ENCODE data around the gene FAM131C.

The FAM131C gene

DNA sequence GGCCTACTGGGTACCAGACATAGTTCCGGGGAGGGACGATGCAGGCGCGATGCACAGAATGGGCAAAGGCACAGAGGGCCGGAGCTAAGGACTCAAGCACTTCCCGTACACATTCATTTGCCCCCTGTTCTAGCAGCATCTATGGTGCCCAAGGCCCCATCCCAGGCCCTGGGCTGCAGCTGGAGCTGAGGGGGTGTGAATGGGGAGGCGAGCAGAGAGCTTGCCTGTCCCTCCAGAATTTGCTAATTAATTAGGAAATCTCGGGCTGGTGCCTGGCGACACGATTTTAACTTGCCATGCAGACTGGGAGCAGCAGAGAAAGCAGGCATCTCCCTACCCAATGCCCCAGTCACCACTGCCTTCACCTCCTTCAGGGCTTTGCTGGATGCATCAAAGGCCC, 46.5 kb upstream of the FAM131C start:
- TF ChIP-seq POLR2AphosphoS5 (IDR thresholded peaks at IDR 0.05; ENCODE audit: low read depth, low read length) (no peak), TAF1 (IDR thresholded peaks at IDR 0.05; ENCODE audit: borderline replicate concordance, insufficient read depth, low read length) (no peak), SIN3A (IDR thresholded peaks at IDR 0.05; ENCODE audit: borderline replicate concordance, insufficient read depth, low read length) (no peak), FOXP2 (optimal IDR thresholded peaks at IDR 0.05; ENCODE audit: borderline replicate concordance, extremely low read depth, extremely low read length, insufficient read depth) (no peak)

DNA sequence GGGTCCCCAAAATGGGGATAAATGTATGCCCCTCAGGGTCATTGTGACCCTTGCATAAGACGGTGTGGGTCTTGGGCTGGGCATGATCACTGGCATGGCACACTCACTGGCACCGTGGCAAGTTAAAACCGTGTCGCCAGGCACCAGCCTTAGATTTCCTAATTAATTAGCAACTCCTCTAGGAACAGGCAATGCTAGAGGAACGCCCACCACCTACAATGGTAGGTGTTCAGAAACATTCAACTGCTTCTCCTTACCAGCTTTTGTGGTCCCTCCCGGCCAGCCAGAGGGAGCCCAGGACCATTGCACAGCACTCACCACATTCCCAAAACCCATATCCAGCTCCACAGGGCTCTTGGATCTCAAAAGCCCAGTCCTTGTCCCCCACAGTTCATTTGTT, 46.1 kb upstream of the FAM131C start:
- TF ChIP-seq, protein P1, sequence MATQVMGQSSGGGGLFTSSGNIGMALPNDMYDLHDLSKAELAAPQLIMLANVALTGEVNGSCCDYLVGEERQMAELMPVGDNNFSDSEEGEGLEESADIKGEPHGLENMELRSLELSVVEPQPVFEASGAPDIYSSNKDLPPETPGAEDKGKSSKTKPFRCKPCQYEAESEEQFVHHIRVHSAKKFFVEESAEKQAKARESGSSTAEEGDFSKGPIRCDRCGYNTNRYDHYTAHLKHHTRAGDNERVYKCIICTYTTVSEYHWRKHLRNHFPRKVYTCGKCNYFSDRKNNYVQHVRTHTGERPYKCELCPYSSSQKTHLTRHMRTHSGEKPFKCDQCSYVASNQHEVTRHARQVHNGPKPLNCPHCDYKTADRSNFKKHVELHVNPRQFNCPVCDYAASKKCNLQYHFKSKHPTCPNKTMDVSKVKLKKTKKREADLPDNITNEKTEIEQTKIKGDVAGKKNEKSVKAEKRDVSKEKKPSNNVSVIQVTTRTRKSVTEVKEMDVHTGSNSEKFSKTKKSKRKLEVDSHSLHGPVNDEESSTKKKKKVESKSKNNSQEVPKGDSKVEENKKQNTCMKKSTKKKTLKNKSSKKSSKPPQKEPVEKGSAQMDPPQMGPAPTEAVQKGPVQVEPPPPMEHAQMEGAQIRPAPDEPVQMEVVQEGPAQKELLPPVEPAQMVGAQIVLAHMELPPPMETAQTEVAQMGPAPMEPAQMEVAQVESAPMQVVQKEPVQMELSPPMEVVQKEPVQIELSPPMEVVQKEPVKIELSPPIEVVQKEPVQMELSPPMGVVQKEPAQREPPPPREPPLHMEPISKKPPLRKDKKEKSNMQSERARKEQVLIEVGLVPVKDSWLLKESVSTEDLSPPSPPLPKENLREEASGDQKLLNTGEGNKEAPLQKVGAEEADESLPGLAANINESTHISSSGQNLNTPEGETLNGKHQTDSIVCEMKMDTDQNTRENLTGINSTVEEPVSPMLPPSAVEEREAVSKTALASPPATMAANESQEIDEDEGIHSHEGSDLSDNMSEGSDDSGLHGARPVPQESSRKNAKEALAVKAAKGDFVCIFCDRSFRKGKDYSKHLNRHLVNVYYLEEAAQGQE (IDR thresholded peaks at IDR 0.05; ENCODE audit: insufficient read depth in 1 of 2, low read depth in 2 of 2, low read length in 2 of 2) = no peak
- no peak for TF ChIP-seq POLR2AphosphoS5 (IDR thresholded peaks at IDR 0.05; ENCODE audit: low read depth, low read length)
- TF ChIP-seq FOXP2 (optimal IDR thresholded peaks at IDR 0.05; ENCODE audit: borderline replicate concordance, extremely low read depth, extremely low read length, insufficient read depth) = no peak
- no peak for TF ChIP-seq SIN3A (IDR thresholded peaks at IDR 0.05; ENCODE audit: borderline replicate concordance, insufficient read depth, low read length)
- no peak for TF ChIP-seq TAF1 (IDR thresholded peaks at IDR 0.05; ENCODE audit: borderline replicate concordance, insufficient read depth, low read length)

DNA sequence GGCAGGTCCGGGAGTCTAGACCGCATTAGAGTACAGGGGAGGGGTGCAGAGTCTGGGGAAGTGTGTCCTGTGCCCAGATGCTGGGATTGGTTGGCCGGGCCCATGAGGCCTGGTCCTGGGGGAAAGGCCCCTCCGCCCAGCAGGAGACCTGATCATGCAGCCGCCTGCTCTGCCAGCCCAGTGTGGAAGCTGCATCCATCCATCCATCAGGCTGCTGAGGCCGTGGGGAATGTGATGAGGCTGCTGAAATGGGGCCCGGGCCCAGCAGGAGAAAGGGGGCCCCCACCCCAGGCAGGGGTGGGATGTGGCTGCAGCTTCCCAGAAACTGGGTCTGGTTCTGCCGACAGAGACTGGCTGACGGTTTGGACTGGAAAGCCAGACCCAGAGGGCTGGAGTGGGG, 45.3 kb upstream of the FAM131C start:
- TF ChIP-seq SIN3A (IDR thresholded peaks at IDR 0.05; ENCODE audit: borderline replicate concordance, insufficient read depth, low read length) (no peak), FOXP2 (optimal IDR thresholded peaks at IDR 0.05; ENCODE audit: borderline replicate concordance, extremely low read depth, extremely low read length, insufficient read depth) (no peak), TAF1 (IDR thresholded peaks at IDR 0.05; ENCODE audit: borderline replicate concordance, insufficient read depth, low read length) (no peak), POLR2AphosphoS5 (IDR thresholded peaks at IDR 0.05; ENCODE audit: low read depth, low read length) (no peak)
- TF ChIP-seq, protein P1 (IDR thresholded peaks at IDR 0.05; ENCODE audit: insufficient read depth in 1 of 2, low read depth in 2 of 2, low read length in 2 of 2) = no peak

DNA sequence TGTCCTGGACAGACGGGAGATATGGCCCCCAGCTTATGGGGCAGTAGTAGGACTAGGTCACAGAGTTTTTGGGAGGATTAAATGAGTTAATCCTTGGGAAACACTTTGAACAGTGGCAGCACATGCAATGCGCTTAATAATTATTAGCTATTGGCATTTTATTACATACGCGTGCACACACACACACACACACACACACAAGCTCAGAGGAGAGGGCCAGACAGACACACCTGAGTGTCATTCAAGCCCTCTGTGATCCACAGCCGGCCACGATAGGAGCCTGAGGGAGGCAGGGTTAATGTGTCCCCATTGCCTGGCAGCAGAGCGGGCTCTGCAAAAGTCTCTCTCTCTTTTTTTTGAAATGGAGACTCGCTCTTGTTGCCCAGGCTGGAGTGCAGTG, 44.5 kb upstream of the FAM131C start:
- TF ChIP-seq POLR2AphosphoS5 (IDR thresholded peaks at IDR 0.05; ENCODE audit: low read depth, low read length) = no peak

DNA sequence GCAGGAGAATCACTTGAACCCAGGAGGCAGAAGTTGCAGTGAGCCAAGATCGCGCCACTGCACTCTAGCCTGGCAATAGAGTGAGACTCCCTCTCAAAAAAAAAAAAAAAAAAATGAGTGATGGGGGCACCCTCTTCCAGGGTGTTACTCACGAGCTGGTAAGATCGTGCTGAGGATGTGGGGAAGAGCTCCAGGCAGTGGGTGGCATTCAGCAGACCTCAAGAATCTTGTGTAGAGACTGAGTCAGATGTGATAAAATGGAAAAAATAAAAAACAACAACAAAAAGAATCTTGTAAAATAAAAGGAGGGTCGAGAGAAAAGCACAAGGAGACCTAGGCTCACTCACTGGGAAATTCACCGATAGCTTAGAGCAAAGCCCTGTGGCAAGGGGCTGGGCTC, 43.9 kb upstream of the FAM131C start:
- TF ChIP-seq, protein P1 (IDR thresholded peaks at IDR 0.05; ENCODE audit: insufficient read depth in 1 of 2, low read depth in 2 of 2, low read length in 2 of 2) = no peak
- TF ChIP-seq FOXP2 (optimal IDR thresholded peaks at IDR 0.05; ENCODE audit: borderline replicate concordance, extremely low read depth, extremely low read length, insufficient read depth) = no peak
- no peak for TF ChIP-seq TAF1 (IDR thresholded peaks at IDR 0.05; ENCODE audit: borderline replicate concordance, insufficient read depth, low read length)
- no peak for TF ChIP-seq POLR2AphosphoS5 (IDR thresholded peaks at IDR 0.05; ENCODE audit: low read depth, low read length)
- TF ChIP-seq SIN3A (IDR thresholded peaks at IDR 0.05; ENCODE audit: borderline replicate concordance, insufficient read depth, low read length) = no peak

DNA sequence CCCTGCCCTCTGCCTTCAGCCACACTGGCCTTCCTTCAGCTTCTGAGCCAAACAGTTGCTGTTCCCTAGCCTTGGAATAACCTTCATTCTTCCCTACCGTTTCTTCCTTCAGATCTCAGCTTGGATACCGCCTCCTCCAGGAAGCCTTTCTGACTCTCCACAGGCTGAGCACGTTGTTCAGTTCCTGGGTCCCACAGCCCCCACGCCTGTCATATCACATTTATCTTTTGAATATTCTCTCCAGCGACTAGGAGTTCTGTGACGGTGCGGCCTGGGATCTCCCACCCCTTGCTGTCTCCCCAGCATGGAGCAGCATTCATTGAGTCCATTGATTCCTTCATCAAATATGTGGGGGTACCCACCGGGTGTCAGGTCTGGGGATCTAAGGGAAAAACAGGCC, 43.2 kb upstream of the FAM131C start:
- TF ChIP-seq TAF1 (IDR thresholded peaks at IDR 0.05; ENCODE audit: borderline replicate concordance, insufficient read depth, low read length) = no peak
- TF ChIP-seq POLR2AphosphoS5 (IDR thresholded peaks at IDR 0.05; ENCODE audit: low read depth, low read length) = no peak
- TF ChIP-seq SIN3A (IDR thresholded peaks at IDR 0.05; ENCODE audit: borderline replicate concordance, insufficient read depth, low read length) = no peak
- TF ChIP-seq FOXP2 (optimal IDR thresholded peaks at IDR 0.05; ENCODE audit: borderline replicate concordance, extremely low read depth, extremely low read length, insufficient read depth) = no peak
- TF ChIP-seq, protein P1 (IDR thresholded peaks at IDR 0.05; ENCODE audit: insufficient read depth in 1 of 2, low read depth in 2 of 2, low read length in 2 of 2) = no peak
